GM20431 (cell line): ENCODE measurements around the gene EIF2B2.

Source experiments
- in situ Hi-C: fragments of 300-500 bp; cut with MseI, MboI; formaldehyde crosslinking; loops from one replicate; pipeline ENCODE4 v1.15.0; 2020; ENCODE audit warnings: low sequenced_read_pairs; ENCODE audit not compliant: unreplicated experiment

Gene EIF2B2

DNA sequence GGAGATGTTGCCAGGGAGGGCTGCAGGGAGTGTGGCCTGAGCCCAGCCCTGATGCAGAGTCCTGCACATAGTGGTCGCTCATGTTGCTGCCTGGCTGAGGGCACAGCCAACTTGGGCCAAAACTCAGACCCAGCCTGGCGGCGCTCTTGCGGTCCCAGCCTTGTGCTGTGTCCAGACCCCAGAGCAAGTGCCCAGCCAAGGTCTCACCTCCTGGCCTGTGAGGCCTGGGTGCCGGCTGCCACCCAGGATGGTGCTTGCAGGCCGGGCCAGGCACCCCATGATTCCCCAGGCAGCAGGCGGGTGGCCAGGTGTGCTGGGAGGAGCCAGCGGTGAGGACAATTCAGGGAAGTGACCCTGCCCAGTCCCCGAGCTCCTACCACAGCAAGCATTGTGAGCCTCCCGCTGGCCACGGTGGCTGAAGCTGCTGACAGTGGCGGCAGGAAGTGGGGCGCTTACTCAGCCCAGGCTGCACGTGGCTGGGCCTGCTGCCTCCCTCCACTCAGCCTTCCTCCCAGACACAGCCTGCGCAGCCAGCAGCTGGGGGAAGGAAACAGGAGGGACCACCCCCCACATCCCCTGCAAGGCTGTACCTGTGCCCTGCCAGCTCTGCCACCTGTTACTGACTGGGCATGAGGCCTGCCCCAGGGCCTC lies 29.6 kb upstream of the EIF2B2 start:
- in situ Hi-C loops = no loop called here

DNA sequence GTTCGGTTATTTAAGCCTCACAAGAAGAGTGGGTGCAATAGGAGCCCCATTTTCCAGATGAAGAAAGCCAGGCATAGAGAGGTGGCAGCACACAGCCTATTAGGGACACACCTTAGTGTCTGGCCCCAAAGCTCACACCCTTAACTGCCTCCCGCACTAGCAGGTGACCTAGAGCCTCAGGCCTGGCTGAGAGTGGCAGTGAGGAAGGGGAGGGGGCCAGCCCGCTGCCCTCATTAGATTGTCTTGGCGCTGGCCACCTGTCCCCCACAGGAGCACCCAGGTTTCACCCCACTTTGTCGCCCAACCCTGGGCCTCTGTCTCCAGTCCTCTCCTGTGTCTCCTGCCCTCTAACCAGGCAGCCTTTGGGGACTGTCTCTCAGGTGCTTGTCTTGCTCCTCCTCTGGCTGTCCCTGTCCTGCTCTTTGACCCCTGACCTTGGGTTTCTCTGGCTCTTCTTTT lies 28.8 kb upstream of the EIF2B2 start:
- in situ Hi-C loops = no loop called here

DNA sequence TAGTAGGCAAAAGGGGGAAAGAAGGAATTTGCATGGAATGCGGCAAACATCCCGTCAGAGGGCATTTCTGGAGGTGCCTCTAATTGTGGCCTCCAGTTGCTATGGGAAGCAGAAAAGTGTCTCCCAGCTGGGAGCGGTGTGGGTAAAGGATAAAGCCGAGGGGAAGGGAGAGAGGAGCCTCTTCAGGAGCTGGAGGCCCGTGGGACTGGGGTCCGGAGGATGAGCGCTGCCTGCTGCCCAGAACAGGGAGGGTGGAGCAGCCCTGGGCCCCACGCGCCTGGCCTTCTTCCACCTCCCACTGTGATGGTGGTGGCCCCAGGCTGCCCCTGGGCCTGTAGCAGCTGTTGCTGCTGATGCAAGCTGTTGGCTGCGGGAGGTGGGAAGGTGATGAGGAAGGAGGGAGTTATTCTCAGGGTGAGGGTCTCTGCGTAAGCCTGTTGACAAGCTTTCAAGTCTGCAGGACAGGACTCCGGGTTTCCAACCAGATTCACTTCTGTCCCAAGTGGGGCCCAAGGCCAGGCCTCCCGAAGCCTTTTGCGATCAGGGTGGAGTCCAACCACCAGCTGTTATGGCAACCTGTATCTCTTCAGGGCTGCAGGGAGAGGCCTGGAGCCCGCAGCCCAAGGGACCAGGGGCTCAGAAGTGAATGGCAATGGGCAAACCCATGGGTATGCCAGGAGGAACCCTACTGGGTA lies 28.2 kb upstream of the EIF2B2 start:
- in situ Hi-C loops = no loop called here

DNA sequence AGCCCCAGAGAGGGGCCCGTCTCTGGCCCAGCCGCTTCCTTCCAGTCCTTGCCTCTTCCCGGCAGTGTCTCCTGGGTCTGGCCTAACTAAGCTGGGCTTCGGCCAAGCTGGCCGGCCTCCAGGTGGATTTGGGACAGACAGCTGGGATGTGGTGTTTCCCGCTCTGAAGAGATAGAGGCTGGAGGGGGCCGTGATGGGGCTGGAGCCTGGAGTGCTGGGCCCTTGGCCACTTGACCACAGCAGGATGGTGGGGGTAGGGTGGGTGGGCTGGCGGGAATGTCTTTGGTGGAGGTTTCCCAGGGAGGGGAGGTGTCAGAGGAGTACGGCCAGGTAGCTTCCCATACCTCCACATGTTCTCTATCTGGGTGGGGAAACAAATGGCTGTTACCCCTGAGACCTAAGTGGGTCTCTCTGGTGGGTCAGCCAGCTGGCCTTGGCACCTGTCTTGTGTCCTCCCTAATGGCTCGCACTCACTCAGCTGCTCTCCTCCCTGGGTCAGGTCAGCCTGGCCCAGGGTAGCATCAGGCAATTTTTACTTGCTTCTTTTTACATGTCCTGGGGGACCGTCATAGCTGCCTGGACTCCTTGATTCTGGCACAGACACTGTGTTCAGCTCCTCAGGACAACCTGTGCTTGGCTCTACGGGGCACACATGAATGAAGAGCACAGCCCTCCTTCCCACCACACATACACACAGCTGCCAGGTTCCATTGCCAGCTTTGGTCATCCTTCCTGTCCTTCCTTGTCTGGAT lies 27.5 kb upstream of the EIF2B2 start:
- in situ Hi-C loops = no loop called here

DNA sequence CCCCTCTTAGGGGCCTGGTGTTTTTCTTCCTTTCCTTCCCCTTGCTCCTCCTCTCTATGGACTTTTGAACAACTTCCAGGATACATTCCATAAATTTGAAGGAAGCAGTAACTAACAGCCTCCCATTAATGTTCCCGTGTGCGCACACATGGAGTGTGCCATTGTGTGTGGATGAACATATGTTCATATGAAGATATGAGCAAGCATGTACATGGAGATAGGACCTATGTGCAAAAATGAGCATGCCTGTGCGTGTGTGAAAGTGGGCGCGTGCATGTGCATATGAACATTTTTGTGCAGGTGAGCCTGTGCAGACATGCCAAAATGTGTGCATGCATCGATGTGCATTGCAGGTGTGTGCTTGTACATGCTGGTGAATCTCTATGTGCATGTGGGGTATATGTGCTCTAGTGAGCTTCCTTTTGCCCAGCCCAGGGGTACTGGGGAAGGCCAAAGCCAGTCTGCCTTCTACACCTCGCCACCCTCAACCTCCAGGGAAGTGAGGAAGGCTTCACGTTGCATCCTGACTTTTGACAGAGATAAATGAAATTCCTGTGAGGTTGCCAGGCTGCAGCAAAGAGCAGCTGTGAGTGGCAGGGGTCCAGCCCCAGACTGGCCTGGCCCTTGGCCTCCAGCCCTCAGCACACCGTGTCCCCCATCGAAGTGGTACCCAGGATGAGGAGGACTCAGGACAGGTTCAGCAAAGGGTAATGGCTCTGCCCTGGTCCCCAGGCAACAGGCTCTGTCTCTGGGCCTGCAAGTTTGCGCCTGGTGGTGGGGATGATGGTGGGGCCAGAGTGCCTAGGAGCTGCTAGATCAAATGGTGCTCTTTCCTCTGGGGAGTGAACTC lies 26.2 kb upstream of the EIF2B2 start:
- in situ Hi-C loops = no loop called here

DNA sequence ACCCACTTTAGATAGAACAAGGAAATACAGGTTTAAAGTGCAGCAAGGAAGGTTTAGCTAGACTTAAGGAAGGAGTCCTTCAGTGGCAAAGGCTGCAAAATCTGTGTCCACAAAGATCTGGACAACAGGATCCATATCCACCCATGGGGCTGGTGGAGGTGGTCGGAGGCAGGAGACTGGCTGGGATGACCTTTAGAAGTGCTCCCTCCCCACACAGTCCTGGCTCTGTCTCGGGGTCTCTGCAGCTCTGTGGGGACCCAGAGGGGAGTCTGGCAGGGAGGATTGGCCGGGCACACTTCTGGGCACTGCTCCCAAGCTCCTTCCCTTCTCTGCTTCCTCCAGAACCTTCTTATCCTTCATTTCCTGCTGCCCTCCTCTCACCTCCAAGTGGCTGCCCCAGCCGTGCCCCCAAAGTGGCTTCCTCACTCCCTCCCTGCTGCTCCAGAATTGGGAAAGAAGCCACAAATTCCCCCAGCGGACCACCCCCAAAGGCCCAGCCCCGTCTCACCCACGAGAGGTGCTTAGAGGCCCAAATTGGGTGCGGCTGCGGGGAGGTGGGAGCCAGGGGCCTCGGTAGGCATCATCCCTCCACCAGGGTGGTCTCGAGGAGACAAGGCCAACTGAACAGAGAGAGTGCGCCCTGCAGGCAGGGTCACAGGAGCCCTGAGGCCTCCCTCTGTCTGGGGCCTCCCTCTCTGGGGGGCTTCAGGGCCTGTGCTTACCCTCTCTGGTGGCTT lies 25.4 kb upstream of the EIF2B2 start:
- in situ Hi-C loops = no loop called here

DNA sequence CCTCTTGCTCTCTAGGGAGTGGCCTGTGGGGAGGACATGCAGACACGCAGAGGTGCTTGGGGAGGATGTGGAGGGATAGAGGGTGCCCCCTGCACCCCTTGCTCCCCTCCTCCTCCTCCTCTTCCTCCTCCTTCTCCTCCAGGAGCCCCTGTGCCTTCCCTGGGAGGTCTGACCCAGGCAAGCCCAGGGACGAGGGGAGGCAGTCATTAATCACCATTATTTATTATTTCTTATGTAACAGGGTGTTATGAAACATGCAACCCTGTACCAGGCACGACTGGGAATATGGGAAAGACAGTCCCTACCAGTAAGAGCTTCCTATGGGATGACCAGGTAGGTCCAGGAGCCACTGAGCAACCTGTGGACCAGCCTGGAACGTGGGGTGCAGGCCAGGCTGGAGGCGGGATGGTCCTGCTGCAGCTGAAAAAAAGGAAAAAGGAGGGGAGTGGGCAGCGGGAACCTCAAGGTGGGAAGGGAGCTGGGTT lies 24.8 kb upstream of the EIF2B2 start:
- in situ Hi-C loops = no loop called here

DNA sequence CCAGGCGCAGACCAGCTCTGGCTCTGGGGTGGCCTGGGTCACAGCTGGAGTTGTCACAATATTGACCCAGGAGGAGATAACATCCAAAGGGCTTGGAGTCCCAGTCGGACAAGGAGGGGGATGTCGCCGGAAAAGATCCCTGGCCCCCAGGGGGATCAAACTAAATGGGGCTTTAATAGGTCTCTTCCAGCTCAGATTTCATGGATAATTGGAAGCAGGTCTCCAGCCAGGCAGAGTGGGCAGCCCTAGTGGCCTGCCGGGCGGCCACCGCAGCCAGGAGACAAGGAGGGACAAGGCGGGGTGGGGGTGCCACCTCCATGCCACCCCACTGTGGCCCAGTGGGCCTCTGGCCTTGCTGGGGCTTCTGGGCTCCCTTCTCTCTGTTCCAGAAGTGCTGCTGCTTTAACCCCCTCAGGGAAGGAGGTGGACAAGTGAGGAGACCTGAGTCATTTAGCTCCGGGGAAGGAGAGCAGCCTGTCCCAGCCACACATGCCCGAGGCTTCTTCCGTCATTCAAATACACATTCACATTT lies 24.2 kb upstream of the EIF2B2 start:
- in situ Hi-C loops = no loop called here

DNA sequence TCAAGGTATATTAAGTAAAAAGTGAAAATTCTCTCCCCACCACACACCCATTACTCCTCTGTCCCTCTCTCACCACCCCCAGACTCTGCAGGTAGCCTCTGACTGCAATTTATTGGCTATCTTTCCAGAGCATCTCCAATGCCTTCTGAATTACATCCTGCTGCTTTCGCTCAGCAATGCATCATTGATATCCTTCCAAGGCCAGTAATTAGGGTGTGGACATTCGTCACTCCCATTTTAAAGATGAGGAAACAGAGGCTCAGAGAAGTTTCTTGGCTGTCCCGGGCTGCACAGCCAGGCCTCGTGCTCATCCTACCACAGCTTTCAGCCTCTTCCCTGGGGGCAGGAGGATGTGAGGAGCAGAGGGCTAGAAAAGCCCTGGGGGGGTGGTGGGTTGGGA lies 23.7 kb upstream of the EIF2B2 start:
- in situ Hi-C loops = no loop called here

DNA sequence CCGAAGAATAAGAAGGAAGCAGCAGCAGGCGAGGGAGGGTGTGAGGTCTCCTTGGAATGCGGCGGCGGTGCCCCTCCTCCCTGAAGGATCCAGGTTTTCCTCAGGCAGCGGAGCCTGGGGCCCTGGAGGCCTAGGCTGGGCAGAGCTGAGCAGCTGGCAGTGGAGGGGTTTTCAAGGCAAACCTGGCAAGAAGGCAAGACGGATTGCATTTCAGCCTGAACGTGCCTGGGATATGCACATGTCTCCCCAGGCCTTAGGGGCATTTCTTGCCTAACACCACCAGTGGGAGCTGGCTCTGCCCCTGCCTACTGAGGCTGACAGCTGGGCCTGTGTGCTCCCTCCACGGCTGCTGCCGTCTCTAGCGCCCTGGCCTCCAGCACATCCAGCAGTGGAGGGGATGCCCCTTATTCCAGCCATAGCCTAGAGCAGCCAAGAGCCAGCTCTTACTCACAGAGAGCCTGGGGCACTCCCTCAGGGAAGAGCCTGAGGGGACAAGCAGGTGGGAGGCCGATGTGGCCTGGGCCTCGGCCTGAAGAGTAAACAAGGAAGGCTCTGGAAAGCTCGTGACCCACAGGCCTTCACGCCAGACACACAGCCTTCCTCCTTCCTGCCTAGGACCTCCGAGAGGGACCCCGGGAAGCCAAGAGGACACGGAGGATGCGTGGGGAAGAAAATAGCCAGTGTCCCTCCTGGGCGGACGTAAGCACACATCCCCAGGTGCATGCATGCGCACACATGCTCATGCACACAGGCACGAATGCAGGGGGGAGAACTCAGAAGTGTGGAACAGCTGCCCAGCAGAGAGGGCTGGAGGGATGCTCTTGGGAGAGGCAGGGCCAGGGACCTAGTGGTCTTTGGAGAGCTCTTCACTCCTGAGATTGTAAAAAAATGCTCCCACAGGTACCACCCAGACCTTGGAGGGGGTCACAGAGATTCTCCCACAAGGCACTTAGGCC lies 23.0 kb upstream of the EIF2B2 start:
- in situ Hi-C loops = no loop called here

DNA sequence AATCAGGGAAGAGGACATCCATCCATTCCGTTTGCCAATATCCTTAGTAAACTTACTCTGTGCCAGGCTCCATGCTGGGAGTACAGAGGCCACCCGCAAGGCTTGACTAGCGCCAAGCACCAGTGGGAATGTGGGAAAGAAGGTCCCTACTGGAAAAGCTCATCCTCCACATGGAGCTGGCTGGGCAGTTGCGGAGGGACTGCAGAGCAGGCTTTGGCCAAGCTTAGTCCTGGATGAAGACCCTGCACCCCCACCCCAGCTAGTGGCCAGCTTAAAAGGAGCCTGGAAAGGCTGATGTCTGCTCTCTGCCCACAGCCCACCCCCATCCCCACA lies 22.4 kb upstream of the EIF2B2 start:
- in situ Hi-C loops = no loop called here

DNA sequence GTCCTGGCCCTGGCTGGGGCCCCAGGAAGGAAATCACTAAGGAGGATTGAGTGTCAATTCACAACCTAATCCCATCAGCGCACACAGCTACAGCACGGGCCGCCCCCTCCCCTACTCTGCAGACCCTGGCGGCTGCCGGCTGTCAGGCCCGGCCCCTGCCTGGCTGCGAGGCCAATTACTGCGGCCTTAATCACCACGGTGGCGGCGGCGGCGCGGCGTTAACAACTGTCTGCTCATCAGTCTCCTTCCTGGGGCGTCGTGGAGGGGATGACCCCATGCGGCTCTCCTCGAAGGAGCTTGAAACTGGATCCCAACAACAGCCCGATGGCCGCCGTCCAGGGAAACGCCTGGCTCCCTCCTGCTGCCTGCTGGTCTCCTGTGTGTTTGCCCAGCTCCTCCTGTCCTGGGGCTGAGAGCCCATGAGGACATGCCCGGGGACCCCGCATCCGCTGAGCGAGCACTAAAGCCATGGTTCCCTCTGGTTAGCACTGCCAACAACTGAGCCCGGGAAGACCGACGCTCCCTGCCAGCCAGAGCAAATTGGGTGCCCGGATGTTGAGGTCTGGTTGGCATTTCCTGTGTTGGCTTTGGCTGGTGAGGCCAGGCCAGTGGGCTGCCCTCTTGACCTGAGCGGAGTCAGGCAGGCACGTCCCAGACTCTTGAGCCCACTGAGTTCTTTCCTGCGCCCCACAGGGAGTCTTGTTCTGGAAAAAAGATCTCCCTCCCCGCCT lies 21.8 kb upstream of the EIF2B2 start:
- in situ Hi-C loops = no loop called here

DNA sequence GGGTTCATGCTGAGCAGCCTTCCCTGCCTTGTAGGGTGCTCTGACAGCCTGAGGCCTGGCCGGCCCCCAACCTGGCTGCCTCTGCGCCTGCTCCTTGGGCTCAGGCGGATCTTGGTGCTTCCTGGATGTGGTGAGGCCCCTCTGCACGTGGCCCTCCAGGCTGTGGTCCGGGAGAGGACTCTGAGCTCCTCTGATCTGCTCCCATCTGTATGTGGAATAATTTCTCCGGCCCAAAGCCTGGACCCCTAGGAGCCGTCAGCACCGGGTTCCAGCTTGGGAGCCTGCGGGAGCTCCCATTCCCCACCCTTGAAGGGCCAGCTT lies 21.3 kb upstream of the EIF2B2 start:
- in situ Hi-C loops = no loop called here

DNA sequence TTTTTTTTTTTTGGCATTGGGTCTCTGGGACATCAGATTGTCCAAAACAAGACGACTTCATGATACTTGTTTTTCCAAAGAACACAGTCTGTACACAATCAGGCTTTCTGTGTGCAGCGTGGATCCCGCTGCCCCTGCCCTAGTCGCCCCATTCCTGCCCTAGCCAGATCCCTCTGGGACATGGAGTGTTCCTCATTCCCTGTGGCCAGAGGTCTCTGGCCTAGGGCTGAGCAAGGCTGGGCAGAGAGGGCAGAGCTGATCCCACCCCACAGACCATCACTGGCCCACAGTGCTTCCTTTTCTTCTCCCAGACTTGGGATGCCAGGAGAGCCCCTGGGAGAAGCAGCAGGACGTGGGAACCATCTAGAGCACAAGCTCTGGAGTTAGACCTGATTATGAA lies 20.9 kb upstream of the EIF2B2 start:
- in situ Hi-C loops = no loop called here

DNA sequence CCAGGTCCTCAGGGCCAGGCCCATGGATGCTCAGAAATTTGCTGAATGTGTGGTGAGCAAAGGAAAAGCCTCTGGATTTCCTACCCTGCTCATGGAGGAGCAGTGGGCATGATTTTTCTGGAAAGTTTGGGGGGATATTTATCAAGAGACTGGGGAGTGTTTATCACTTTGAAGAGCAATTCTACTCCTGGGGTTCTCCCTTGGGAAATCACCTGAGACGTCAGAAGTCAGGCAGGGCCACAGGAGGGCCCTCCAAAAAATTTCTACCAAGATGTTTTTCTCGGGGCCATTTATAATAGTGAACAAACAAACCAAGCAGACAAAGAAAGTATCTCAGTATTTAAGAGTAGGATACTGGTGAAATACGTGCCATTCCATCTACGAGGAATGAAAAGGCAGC lies 20.1 kb upstream of the EIF2B2 start:
- in situ Hi-C loops = no loop called here

DNA sequence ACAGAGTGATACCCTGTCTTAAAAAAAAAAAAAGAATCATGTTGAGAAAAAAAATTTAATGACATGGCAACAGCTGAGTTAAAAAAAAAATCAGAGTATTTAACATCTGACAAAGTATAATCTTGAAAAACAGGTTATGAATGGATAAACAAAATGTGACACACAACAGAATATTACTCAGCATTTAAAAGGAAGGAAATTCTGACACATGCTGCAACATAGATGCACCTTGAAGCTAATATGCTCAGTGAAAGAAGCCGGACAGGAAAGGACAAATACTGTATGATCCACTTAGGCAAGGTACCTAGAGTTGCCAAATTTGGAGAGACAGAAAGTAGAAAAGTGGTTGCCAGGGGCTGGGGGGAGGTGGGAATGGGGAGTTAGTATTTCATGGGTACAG lies 19.4 kb upstream of the EIF2B2 start:
- in situ Hi-C loops = no loop called here

DNA sequence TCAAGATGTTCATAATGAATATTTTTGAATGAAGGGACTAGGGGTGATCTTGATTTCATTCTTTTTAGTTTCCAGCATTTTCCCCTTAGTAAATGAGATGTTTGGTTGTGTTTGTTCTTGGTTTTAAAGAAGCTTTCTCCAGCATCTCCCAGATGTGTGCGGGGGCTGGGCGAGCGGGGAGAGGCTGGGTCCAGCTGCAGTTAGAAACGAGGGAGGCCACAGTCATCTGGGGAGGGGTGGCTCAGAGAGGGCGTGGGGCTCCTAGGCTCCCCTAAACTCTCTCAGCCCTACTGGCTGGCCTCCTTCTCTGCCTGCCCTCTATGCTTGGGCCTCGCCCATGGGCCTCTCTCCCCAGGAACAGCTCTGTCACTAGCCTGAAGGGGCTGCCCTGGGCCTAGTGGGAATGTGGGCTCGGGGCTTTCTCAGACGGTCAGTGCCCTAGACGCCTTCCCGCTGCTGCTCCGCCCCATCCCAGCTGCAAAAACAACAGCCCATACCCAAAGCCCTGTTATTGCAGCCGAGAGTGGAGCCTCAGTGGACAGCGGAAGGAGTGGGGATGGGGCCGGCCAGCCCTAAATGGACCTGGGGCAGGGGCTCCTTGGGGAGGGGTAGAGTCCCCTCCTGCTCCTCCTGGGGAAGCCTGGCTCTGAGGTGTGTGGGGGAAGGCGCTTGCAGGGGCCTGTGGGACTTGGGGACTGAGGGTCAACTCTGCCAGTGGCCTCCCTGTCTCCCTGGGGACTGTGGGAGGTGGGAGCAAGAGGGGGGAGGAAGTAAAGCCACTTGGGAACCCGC lies 18.3 kb upstream of the EIF2B2 start:
- in situ Hi-C loops = no loop called here
